Activated gamma-delta T cell treated with Interleukin-2 at 50 U/mL for 16 hours (primary cell): ENCODE results near the gene HIVEP3.

Experiments
- DNase-seq: peaks from one replicate; pipeline ENCODE4 v3.0.0-alpha.2; 2020

The HIVEP3 gene

DNA sequence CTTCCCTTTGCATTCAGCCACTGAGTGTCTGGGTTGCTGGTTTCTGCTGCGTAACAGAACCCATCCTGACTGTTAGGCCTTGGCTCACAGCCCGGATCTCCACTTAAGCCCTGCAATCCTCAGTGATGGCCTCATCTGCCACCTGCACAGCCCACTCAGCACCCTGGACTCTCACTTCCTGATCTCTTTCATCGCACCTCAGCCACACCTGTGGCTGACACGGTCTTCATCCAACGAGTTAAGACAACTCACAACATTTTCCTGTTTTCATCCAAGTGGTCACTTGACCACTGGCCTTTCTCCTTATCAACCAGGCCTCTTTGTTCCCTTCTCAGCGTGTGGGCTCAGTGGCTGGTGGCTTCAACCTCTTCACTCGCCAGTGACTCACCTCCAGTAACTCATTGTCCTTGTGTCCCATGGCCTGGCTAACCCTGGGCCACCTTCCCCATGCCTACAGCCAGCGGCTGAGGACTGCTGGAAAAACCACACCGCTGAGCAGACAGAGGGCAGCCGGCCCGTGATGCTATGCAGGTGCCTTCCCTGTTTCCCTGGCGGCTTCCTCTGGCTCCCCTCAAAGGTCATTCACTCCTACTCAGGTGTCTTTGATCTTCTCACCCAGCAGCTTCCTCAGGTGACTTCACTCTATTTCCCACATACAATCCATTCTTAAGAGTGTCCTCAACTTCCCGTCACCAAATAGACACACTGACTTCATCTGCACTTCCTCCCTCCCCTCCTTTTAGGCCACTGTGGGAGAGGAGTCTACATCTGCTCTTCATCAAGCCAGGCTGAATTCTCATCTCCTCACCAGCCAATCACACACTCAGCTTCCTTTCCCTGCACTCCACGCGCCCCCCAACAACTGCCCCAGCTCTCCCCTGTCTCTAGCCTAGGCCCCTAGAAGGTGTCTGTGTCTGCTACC is 414.3 kb downstream of the HIVEP3 start:
- no peak for DNase-seq

DNA sequence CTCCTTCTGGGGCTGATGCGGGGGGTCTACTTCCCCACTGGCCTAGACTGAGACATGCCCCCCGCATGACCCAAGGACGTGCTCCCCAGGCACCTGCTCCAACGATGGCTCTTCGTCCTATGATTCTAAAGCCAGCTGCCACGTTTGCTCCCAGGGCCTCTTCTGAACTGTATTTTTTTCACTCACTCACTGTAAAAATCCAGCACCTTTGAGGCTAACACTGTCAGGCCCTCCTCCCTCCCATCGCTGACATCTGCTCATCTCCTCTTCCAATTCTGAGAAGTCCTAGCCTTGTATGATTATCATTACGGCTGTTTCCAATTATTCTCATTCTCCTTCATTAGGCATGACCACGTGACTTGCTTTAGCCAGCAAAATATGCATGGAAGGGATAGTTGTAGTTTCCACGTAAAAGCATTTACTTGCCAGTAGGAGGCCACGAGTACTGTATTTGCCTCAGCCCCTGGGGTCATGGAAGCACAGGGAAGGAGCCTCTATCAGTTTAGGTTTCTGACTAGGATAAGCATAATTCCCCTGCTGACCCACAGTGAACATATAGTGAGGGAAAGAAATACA is 415.1 kb downstream of the HIVEP3 start:
- no peak for DNase-seq

DNA sequence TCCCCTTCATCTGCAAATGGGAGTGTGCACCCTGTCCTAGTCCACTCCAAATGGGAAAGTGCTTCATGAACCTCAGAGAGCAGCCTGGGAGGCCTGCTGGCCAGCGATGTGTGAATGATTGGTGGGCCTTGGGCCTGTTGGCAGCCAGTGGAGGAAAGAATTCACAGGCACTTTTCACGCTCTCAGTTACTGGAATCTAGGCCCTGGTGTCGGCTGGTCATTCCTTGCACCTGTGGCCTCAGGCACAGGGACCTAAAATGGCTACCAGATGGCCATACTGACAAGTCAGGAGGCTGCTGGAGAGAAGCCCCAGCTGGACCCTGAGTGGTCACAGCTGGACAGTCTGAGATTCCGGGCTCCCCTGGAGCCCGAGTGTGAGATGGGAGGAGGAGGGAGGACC is 415.8 kb downstream of the HIVEP3 start:
- no peak for DNase-seq

DNA sequence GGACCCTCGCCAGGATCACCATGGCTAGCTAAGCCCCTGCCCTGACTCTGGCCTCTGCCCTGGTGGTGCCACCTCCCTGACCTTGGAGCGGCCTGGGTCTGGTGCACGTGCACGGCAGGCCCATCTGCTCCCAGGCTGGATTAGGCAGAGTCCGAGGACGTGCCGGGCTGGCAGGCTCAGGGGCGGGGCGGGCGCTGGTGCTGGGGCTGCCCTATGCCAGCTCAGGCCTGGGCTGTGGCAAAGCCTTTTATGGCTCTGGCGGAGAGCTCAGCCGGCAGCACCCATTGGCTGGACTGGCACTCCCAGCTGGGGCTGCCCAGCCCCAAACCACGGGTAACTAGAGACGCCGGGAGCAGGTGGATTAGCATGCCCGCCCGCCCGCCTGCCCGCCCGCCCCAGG is 417.1 kb downstream of the HIVEP3 start:
- no peak for DNase-seq

DNA sequence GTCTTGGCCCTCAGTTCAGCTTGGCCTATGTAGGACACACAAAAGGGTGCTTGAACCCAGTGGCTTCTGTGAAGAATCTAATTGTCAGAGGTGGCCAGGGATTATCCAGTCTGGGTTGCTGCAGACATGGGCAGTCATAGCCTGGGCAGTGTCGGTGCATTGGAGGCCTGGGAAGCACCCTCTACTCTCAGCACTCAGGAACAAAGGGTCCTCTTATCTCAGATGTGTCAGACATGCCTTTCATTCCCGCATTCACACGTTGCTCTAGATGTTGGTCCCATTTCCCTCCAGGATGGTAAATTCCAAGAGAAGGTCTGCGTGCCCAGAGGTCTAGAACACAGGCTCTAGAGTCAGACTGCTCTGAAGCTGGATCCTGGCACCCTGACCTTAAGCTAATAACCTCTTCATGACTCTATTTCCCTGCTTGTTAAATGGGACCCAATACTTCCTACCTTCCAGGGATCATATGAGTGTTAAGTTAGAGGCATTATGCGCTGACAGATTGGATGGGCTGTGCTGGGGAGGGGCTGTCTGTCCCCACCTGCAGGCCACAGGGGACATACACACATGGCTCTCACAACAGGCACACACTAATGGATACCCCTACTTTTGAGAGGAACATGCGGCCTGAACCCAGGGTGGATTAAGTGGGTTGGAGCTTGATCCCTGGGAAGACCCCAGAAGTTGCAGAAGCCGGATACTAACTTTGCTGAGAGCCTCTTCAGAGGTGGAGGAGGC is 417.8 kb downstream of the HIVEP3 start:
- no peak for DNase-seq

DNA sequence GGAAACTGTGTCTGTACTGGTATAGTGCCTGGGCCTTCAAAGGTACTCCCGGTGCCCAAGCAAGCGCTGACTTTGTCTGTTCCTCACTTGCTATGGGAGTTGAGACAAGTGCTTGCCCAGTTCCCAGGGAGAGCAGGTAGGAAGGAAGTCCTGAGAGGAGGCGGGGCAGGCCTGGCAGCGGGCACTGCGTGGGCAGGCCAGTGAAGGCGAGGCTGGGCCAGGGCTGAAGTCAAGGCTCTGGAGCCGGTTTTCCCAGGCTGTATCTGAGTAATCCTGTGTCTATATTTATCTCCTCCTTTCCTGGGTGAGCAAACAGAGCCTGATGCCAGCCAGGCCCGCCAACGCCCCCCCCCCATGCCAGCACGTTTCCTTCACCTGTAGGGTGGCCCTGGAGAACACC is 418.3 kb downstream of the HIVEP3 start:
- no peak for DNase-seq

DNA sequence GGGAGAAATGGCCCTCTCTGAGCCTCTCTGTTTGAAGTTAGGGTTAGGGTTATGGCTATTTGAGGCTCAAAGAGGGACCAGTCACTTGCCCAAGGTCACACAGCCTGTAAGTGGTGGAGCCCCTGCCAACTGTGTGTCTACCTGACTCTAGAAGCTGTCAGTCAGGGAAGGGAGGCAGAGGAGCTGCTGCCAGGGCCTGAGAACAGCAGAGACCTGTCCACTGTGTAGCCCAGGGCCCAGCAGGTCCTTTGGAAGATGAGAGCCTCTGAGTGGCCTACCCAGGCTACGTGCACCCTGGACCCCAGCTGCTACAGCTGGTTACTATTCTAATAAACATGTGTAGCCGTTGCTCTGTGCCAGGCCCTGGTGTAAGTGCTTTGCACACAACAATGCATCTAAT is 419.1 kb downstream of the HIVEP3 start:
- DNase-seq, result no peak

DNA sequence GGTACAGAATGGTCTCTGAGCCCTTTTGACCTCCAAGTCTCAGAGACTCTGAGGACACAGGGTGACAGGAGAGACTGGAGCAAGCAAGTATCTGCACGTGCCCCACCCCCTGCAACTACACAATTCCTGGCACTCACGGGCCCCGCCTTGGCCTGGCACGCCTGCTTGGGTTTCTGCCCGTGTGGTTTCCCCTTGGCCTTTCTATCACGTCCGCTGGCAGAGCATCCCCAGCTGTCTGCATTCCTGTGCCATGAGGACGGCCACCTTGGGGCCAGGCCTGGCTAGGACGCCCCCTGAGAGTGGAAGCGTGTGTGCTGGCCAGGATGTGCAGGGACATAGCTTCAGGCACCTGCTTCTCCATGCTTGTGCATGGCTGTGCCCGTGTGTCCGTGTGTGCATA is 419.9 kb downstream of the HIVEP3 start:
- no peak for DNase-seq

DNA sequence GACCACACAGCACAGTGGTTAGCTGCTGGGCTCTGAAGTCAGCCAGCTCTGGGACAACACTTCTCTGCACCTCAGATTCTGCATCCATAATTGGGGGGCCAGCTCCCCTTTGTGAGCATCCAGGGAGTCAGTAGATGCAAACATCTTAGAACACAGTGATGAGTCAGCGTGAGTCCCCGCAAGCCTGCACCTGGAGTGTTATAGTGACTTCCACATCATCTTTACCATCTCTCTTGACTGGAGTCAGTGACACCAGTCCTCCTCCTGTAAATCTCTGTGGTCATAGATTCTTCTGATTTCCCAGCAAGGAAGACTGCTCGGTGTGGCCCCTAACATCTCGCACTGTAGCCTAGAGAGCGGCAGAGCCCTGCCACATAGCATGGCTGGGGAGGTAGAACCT is 420.3 kb downstream of the HIVEP3 start:
- DNase-seq, result no peak

DNA sequence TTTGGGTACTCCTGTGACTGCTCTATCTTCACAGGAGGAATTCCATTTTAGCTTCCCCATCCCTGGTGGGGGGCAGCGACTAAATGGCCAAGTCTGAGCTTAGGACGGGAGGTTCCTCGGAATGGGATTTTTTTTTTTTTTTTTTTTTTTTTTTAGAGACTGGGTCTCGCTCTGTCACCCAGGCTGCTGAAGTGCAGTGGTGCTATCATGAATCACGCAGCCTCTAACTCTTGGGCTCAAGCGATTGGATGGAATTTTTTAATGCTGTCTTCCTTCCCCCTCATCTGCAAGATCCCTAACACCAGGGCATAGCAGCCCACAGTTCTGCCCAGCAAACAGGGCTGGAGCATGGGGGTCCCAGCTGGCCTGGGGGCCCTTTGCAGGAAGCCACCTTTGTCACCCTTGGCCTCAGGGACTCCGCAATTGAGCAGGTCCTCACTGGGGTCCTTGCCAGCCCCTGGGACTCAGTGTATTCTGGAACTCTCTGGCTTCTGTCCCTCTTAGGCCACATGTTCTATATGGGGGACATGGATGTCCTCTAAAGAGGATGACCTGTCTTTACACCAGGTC is 421.2 kb downstream of the HIVEP3 start:
- DNase-seq, result no peak

DNA sequence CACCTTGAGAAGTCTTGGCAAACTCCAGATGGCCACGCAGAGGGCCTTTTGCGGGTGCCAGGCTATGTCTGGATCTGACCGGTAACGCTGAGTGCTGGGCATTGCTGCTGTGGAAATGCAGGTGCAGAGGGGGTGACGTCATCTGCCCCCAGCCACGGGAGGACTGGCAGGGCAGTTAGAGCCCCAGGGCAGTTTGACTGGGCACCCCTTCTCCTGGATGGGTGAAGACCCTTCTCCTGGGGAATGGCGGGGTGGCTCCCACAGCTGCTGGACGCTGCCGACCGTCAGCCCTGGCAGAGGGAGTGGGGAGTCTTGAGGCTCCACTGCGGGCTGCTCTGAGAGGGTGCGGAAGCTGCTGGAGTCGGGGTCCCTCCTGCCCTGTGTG is 421.7 kb downstream of the HIVEP3 start:
- no peak for DNase-seq

DNA sequence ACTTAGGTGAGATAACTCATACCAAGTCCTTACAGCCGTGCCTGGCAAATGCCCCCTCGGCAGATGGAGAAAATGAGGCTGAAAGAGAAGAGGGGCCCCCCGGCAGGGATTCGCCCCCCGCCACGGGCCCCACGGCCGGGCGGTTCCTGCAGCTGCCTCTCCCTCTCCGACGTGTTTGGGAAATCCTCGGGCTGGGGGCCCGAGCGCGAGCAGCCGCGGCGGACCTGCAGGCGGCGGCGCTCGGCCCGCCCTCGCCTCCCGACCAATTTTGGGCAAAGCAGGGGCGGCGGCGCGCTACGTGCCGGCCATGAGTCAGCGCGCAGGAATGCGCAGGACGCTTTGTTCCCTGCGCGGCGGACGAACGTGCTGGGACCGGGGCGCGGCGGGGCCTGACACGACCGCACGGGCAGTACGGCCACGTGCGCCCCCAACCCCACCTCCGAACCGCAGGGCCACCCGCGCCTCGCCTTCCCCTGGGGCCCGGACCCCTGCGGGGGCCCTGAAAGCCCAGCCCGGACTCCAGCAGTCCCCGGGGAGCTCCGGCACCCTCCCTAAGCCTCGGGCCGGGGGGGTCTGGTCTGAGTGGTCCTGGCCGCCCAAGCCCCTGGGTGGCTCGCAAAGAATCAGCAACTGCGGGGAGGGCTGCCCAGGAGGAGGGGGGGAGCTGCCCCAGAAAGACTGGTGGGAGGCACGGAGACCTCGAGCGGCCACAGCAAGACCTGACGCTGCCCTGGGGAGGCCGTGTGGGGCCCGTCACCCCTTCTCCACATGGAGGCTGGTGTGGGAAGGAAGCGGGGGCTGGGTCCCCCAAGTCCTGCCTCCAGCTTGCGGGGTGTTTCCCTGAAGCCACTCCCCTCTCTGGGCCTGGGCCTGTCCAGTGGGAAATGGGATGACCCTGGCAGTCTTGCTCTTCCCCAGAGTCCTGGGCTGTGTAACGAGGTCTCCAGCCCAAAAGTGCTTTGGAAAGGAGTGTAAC is 422.4 kb downstream of the HIVEP3 start:
- DNase-seq, result no peak

DNA sequence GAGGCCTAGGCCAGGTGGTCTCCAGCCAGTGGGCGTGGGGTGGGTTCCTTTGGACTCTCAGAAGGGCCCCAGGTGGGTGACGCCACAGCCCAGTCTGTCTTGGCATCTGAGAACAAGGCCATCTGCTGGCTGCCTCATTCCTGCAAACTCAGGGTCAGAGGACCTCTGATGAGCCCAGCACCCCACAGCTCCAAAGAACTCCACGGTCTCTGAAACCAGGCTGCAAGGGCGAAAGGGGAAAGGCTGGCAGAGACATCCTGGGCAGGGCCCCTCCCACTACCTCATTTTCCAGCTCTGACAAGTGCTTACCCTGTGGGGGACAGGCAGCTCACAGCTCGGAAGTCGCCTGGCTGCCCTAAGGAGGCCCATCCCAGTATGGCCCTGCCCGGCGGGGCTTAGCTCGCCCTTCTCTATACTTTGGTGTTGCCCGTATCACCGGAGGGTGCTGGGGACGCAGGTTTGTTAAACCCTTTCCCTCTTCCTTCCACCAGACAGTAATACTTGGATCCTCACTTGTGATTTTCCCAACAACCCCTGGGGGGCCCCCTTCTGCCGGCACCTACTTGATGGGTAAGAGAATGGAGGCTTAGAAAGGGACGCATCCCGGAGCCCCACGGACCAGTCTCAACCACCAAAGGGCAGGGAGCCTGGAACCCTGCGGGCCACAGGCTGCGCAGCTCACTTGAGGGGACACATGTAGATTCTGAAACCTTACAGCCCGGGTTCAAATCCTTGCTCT is 423.3 kb downstream of the HIVEP3 start:
- DNase-seq, result no peak

DNA sequence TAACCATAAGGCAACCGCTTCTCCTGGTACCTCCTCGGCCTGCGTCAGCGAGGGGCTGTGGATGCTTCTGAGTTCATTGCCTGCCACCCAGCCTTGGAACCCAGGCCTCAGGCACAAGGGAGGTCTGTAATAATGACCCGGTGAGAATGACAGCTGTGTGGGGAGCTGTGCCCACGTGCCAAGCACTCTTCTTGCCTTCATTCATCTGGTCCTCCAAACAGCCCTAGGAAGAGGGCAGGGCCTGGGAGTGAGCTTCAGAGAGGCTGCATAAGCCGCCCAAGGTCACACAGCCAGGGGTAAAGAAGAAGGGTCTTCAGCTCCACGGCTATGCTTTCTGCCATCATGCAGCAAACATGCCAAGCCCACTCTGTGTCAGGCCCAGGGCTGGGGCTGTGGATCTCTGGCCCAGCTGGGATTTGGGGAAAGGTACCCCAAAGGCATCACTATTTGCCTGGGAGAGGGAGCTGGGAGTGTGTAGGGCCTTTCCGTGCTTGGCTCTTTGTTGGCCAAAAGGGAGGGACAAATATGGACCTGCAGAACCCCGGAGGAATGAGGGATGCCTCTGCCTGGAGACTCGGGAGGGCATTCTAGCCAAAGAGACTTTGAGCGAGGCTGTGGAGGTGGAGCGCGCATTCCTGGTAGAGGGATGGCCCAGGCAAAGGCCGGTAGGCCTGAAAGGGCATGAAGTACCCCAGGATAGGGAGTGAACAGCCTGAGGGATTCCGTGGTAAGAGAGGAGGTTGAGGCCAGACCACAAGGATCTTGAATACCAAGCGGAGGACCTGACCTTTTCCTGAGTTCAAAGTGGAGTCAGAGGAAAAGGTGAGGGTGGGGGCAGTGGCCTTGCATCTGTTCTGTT is 424.1 kb downstream of the HIVEP3 start:
- no peak for DNase-seq

DNA sequence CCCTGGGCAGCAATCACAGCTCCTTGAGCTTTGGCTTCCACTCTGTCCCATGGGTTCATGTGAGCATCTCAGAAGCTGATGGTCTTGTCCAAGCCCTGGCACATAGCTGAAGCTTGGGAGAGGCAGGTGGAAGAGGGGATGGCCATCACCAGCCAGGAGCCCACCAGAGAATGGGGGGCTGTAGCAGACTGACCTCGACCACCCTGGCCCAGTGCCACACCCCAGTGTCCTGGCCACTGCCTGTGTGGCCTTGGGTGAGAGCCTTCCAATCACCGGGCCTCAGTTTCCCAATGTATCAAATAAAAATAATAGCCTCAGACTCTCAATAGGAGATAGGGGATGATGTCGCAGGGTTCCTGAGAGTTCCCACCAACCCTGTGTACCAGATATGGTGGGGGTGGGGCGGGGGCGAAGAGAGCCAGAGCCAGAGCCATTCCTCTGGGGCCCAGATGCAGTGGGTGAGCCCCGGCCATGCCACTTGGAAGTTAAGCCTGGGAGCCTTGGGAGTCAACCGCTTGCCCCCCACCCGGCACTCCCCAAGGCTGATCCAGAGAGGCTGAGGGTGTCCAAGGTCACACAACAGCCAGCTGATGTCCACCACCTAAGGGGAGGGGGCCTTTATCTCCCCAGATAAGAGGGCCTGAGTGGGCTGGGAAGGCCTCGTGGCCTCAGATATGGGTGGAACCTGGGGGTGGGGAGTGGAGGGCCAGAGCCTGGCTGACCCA is 424.9 kb downstream of the HIVEP3 start:
- no peak for DNase-seq

DNA sequence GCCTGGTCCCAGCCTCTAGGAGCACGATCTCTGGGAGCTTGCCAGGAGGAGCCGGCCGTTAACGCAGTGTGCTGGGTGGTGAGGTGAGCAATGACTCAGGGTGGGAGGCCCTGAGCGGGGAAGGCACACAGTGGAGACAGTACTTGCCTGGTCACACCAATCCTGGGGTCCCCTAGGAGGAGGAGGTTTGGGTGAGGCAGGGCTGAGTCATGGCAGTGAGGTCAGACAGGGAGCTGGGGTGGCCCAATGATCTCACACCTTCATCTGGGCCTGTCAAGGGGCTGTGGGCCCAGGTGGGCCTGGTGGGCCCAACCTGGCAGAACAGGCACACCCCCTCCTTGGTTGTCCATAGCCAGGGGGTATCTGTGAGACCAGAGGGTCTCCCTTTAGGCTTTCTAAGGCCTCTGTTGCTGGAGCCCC is 425.6 kb downstream of the HIVEP3 start:
- DNase-seq, result no peak

DNA sequence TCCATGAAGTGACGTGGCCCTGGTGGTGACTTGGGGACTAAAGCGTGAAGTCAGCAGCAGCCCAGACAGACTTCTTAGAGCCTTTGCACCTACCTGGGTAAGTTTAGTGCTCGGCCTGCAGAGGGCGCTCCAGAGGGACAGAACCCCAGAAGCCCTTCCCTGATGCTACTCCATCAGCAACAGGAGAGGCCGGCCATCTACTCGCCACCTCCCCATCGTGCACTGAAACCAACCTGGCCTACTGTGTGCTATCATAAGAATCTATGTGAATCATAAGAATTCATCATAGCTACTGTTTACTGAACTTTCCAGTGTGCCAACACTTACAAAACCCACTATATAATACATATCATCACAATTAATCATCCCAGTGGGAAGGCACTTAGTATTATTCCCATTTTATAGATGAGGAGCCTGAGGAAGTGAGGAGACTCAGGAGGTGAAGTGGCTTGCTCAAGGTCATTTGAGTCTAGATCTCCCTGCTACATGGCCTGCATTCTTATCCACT is 426.3 kb downstream of the HIVEP3 start:
- DNase-seq, result no peak

DNA sequence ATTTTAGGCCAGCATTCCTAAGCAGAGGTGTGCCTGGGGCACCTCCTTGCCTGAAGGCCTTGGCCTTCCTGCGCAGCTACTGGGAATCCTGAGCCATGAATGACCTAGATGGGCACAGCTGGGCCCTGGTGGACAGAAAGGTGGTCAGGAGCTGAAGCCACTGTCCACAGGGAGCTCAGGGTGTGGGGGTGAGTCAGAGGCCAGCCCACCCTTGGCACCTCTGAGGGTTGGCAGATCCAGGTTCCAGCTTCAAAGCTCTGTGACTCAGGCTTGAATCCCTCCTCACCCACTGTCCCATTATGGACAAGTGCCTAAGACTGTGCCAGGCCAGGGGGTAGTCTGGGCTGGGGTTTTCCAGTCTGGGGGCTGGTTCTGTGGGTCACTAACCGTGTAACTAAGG is 427.8 kb downstream of the HIVEP3 start:
- DNase-seq, result no peak

DNA sequence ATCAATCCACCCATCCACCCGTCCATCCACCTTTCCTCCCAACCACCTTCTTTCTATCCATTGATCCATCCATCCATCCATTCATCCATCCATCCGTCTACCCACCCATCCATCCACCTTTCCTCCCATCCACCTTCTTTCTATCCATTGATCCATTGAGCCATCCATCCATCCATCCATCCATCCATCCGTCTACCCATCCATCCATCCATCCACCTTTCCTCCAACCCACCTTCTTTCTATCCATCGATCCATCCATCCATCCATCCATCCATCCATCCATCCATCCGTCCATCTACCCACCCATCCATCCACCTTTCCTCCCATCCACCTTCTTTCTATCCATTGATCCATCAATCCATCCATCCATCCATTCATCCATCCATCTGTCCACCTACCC is 429.2 kb downstream of the HIVEP3 start:
- DNase-seq, result no peak
